ENCODE data around the gene FAM107B.

FAM107B gene

GRCh38 chr10:14618674-14619073 lies 156.0 kb downstream of the FAM107B start:
- FAIRE-seq = no peak

DNA sequence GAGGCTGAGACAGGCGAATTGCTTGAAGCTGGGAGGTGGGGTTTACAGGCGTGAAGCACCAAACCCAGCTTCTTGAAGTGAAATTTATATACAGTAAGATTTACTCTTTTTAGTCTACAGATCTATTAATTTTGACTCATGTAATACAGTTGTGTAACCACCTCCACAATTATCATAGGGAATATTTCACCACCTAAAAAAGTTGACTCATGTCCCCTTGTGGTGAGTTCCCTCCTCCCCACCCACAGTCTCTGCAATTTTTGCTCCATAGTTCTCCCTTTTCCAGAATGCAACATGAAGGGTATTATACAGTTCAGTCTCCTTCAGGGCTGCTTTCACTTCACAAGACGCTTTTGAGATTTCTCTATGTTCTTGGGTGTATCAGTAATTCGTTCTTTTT lies 156.8 kb downstream of the FAM107B start:
- no peak for FAIRE-seq

- FAIRE-seq = no peak
These were observed 157.6 kb downstream of the FAM107B start for GRCh38 chr10:14616955-14617730.

DNA sequence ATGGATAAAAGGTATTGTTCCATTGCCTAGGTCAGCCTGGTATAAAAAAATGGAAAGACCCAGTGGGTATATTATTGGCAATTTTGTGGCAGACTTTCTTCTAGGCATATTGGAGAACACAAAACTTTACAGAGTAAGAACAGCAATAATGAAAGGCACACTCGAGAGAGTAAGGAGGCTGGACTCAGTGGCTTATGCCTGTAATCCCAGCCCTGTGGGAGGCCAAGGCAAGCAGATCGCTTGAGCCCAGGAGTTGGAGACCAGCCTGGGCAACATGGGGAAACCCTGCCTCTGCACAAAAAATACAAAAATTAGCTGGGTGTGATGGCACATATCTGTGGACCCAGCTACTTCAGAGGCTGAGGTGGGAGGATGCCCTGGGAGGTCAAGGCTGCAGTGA lies 158.2 kb downstream of the FAM107B start:
- FAIRE-seq = no peak

- FAIRE-seq = no peak
These were observed 161.1 kb downstream of the FAM107B start for GRCh38 chr10:14613588-14613920.

GRCh38 chr10:14612873-14613587 lies 161.7 kb downstream of the FAM107B start:
- no peak for FAIRE-seq

DNA sequence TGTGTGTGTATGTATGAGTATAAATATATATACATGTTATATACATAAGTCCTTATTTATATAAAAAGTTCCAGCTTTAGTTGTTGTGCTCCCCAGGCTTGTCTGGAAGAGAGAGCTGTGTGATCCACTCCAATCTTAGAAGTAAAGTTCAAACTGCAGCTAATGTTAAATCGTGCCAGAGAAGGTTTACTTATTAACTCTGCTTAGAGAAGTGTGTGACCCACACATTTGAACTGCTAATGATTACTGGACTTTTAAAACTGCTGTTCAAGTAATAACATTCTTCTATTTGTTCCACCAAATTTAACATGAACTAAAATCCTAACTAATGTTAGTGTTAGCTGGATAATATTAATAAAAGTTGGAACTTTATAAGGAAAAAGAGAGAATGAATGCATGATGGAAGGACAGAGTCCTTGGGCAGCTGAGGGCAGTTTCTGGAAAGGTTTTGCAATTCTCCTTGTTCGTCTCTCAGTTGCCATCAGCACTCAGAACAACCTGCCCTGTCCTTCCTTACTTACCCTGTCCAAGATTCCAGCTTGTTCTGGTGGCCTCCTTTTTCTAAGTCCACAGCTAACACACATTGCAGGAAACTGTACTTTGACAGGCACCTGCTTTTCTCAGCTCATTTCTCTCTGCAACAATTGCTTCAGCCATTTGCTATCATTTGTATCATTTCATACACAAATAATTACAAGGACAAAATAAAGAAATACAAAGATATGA lies 162.6 kb downstream of the FAM107B start:
- FAIRE-seq = no peak

DNA sequence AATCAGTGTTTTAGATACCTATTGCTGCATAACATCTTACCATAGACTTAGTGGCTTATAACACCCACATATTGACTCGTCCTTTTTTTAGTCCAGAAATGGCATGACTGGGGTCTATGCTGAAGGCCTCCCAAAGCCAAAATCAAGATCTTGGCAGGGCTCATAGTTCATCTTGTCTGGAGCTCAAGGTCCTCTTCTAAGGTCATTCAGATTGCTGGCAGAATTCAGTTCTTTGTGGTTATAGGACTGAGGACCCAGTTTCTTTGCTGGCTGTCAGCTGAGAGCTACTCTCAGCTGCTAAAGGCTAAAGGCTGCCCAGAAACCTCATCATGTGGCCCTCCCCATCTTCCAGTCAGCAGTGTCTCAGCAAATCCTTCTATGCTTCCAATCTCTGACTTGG lies 165.5 kb downstream of the FAM107B start:
- no peak for FAIRE-seq

- no peak for FAIRE-seq
These were observed 166.2 kb downstream of the FAM107B start for GRCh38 chr10:14608381-14609001.

GRCh38 chr10:14606633-14607032 lies 168.1 kb downstream of the FAM107B start:
- no peak for FAIRE-seq

DNA sequence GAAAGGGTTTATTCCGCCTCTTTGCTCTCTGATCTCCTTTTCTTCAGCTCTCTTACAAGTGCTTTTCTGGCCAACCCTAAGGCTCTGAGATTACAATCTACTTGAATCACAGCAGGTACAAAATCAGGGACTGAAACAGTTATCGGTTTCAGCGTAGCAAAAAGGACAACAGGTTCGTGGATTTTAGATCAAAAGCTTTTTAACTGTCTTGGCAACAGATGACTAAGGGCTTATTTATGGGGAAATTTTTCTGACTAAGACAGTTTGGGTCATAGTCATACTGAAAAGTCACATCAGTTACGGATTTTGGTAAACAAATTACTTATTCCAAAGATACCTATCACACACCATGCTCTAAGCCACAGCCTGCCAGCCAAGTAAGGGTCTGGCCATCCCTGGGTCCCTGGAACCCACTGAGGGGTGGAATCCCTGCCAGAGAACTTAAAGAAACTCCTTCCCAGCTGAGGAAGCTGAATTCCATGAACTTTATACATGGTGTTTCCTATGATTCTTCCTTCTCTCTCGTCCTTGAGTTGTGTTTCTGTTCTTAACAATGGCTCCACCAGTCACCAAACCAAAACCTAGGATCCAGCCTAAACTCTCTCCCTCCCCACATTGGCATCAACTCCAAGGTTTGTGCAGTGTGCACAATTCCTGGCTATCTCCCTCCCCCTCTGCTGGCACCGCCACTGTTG lies 169.3 kb downstream of the FAM107B start:
- FAIRE-seq = no peak

- no peak for FAIRE-seq
These were observed 170.2 kb downstream of the FAM107B start for GRCh38 chr10:14604181-14605142.

DNA sequence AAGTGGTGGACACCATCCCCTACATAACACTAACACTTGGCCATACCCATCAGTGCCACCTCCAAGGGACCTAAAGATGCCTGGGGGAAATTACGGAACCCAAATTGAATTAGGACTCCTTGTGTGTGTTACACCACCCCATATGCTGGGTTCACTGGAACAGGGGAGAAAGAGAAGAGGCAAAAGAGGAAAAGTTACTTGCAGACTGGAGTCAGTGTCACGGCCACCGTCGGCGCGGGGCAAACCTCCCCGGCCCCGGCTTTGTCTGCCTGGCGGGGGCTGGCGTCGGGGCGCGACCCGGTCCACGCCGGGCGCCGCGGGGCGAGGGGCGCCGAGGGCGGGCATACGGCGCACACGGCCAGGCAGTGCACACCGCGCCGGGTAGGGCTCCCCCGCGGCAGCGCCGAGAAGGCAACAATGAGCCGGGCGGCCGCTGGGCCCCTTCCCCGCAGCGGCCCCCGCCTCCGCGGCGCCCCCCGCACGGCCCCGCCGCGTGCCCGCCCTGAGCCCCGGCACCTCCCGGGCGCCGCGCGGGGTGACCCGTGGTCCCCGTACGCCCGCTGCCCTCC lies 171.1 kb downstream of the FAM107B start:
- no peak for FAIRE-seq

DNA sequence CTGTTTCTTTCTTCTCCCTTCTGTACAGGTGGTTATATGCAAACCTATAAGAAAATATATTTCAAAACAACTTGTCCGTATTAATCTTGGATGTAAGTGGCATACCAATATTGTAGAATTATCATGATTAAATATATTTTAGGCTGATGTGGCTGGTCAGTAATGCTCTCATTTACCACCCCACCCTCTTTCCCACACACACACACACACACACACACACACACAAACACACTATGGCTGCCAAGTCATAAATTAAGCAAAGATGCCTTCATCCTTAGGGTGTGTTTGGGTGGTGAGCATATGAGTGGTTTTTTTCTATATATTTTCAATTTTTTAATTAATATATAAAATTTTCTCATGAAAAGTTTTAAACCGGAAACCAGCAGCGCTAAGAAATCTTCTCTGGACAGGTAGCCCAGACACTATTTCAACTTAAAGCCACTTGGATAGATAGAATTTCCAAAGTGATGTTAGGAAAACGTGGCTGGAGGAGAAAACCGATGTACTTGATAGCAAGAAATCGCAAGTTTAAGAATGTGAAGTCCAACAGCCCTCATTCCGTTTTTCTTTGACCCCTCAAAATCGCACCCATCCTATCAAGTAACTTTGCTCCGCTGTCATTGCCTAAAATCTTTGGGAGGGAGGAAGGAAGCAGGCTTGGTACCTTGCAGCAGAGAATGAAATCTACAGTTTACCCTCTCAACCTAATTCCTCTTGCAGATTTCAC lies 171.7 kb downstream of the FAM107B start:
- FAIRE-seq = no peak

DNA sequence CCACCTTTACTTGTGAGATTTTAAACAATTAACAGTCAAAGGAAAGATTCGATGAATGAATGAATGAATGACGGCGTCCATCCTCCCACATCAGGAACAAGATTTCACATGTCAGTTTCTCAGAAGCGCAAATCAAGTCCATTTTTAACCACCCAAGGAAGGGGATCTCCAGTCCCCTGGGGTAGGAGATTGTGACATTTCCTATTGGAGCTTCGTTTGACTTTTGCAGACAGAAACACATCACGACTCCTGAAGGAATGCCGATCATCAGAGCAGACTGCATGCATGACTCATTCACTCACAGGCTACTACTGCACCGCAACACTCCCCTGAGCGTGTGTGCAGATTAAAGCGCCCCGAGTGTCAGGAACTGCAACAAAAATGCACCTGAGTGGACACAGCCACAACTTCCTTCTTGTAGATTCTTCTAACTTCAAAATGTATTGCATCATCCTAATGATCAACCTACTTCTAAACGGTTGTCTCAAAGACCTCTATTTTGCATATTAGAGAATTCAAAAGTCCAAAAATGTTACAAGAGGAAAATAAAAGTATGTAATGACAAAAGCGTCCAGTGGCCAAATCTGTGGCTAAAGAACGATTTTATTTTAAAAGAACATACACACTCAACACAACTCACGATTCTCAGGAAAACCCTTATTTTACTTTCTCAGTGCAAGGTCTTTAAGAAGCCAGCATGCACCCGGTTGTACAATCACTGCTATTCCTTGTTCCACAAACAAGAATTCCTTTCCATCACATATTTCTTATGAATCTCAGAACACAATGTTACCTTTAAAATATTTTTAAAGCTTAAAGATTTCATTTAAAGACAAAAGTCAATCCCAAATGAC lies 172.6 kb downstream of the FAM107B start:
- FAIRE-seq = no peak

DNA sequence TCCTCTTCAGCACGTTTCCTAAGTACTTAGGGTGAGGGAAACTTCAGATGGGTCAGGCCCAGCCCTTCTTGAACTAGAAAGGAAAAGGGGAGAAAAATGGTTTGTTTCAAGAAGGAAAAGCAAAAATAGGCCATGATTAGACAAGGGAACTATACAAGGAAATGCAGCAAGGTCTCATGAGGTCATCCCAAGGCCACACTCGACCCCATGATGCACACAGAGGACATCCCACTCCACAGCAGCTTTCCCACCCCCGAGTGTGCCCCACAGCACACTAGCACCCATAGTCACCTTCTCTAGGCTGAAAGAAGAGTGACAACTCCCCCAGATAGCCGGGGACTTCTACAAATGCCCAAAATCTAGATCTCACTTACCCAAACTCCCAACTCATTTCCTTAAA lies 173.4 kb downstream of the FAM107B start:
- FAIRE-seq = no peak

DNA sequence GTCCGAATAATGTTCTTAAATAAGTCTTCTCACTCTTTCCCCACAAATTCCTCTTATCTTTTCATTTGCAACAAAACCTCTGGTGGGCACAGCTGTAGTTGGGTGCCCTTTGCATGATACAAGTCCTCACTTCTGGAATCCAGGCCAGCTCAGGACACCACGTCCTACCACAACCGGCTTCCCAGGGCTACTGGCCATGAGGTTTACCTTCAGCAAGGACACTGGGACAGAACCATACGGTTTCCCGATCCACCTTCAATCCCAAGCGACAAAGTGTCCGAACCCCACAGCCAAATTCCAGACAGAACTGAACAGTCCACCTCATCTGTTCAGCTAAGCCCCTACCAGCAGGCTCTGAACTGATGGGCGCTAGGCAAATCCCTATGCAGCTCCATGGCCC lies 174.6 kb downstream of the FAM107B start:
- no peak for FAIRE-seq

DNA sequence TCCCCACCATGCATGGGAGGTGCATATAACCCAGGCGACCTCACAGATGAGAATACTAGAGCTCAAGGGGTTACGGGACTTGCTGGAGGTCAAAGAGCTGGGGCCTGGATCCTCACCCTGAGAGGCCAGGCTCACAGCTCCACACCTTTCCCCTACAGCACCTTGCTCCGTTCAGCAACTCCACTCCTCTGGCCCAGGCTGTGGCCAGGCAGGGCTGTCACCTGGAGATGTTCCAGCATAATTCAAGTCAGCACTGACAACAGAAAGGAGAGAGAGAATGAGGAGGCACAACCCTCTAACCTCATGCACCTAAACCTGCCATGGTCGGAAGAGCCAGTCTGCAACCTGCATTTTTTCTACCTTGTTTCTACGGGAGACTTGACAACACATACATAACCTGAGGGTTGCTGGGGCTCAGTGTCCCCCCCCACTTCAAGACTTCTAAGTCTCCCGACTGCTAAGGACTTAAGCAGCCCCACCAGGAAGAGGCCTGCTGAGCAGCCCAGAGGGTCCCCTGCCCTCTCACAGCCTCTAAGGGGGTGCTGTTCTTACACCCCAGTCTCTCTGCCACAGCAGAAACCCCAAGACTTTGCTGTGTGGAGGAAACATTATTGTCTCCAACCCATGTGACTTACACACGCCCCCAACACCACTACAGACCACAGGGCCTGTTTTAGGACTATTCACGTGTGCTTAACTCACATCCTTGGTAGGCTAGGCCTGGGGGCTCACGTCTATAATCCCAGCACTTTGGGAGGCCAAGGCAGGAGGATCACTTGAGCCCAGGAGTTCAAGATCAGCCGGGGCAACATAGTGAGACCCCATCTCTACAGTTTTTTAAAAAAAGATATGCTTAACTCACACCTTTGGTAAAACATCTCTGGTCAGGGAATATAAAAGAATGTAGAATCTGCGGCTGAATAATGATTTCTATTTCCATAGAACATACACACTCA lies 175.6 kb downstream of the FAM107B start:
- FAIRE-seq = no peak
